Large intestine (tissue), 3 donors: Measurements from ENCODE around the gene ZC3H12A. TPM values are rescaled to one million over a fixed set of nuclear protein-coding genes. Genes with fewer than 3 reads are reported as not detected.

Experiments
- DNase-seq, 2 donors: peaks; one replicate each; pipeline versions ENCODE4 v3.0.0 to v3.0.0-alpha.2; 2013
- H3K27ac ChIP-seq: one replicate; pipeline ENCODE4 v1.5.1; 2013; ENCODE audit warnings: low read length
- H3K27me3 ChIP-seq: 2 replicates; pipeline ENCODE4 v1.6.1; 2013; ENCODE audit warnings: low read length; ENCODE audit not compliant: control insufficient read depth, insufficient read depth
- H3K36me3 ChIP-seq: 2 replicates; pipeline ENCODE4 v1.6.1; 2013; ENCODE audit warnings: low read length; ENCODE audit not compliant: control insufficient read depth, insufficient read depth
- H3K4me1 ChIP-seq: one replicate; pipeline ENCODE4 v1.6.1; 2013; ENCODE audit warnings: low read length; ENCODE audit not compliant: control insufficient read depth, insufficient read depth
- H3K4me3 ChIP-seq: one replicate; pipeline ENCODE4 v1.5.1; 2013; ENCODE audit warnings: low read length
- H3K9me3 ChIP-seq: one replicate; pipeline ENCODE4 v1.6.1; 2013; ENCODE audit warnings: mild to moderate bottlenecking, low read depth, low read length, moderate library complexity; ENCODE audit not compliant: control insufficient read depth
- WGBS: methylation state at CpG from one replicate; pipeline ENCODE4 v1.1.5; 2013; ENCODE audit warnings: low lambda C conversion rate; ENCODE audit not compliant: insufficient coverage; 5-methylcytosine and 5-hydroxymethylcytosine counted together
- polyA plus RNA-seq: library from polyadenylated mRNA; unstranded; fragments of 120-200 nt; gene quantifications from one replicate; pipeline ENCODE4 v1.2.1, GENCODE V29; 2013

ZC3H12A gene
- polyA plus RNA-seq, 1 donor: 25.4 TPM

- no peaks in the 10 kb centered on the region for H3K27me3 ChIP-seq
- H3K9me3 ChIP-seq: no peaks in the 10 kb centered on the region
- peaks cover 11% of the 10 kb centered on the region for H3K36me3 ChIP-seq
- DNase-seq: peak; percentile 82 to 90
- H3K4me3 ChIP-seq: peak overlapping the region; percentile 0
- peaks cover 17% of the 10 kb centered on the region for H3K4me1 ChIP-seq
- no CpG with 5 or more reads among the region's 13 CpGs for WGBS
- H3K27ac ChIP-seq: peak overlapping the region; percentile 78
These were observed 2.8 kb upstream of the ZC3H12A start for GRCh38 chr1:37471345-37472231.

DNA sequence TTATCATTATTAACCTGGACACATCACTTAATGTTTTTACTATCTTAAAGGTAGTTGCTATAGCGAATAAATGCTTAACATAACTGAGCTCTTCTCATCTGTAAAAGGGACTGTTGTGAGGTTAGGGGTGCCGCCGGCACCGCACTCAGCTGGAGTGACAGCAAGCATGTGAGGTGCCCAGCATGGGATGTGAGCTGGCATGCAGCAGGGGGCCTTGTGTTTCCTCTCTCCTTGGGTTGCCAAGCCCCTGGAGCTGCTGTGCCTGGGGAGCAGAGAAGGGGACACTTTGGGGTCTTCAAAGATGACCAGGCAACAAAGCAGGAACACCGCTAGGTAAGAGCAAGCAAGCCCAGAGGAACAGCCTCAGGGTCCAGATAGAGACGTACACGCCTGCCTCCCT, 2.1 kb upstream of the ZC3H12A start:
- Histone ChIP-seq H3K27me3 (no peaks in the 10 kb centered on the region), H3K4me3 (no peak overlapping the region), H3K4me1 (peaks cover 23% of the 10 kb centered on the region), H3K36me3 (peaks cover 16% of the 10 kb centered on the region), H3K27ac (peak overlapping the region; percentile 78), H3K9me3 (no peaks in the 10 kb centered on the region)
- DNase-seq: no peak
- no CpG with 5 or more reads among the region's 7 CpGs for WGBS

DNA sequence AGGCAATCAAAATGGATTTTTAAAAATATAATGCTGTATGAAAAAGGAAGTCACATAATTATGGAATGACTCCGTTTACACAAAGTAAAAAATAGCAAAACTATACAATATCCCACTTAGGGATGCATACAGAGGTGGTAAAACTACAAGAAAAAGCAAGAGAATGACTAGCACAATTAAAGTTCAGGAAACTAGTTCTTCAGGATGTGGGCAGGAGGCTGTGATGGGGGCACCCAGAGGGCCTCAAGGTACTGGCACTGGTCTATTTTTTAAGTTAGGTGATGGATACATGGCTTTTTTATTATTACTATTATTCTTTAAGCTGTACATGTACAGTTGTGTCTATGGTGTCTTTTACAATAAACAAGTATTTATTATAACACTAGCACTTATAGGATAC, 1.4 kb upstream of the ZC3H12A start:
- Histone ChIP-seq H3K4me3 (peak overlapping the region; percentile 81), H3K9me3 (no peaks in the 10 kb centered on the region), H3K27me3 (no peaks in the 10 kb centered on the region), H3K36me3 (peaks cover 20% of the 10 kb centered on the region), H3K27ac (no peak overlapping the region), H3K4me1 (peaks cover 27% of the 10 kb centered on the region)
- no peak for DNase-seq
- 100% methylated on average over 1 of the region's 1 CpG for WGBS

- H3K36me3 ChIP-seq: peaks cover 26% of the 10 kb centered on the region
- H3K27me3 ChIP-seq: no peaks in the 10 kb centered on the region
- H3K4me3 ChIP-seq: peak overlapping the region; percentile 81
- DNase-seq: peak in 1 of 2 donors; percentile 58
- H3K27ac ChIP-seq: peak overlapping the region; percentile 95
- H3K4me1 ChIP-seq: peaks cover 33% of the 10 kb centered on the region
- no peaks in the 10 kb centered on the region for H3K9me3 ChIP-seq
- no CpG with 5 or more reads among the region's 12 CpGs for WGBS
These were observed 842 bp upstream of the ZC3H12A start for GRCh38 chr1:37473431-37474045.

GRCh38 chr1:37474697-37475379, 458 bp downstream of the ZC3H12A start:
- Histone ChIP-seq H3K27me3 (no peaks in the 10 kb centered on the region), H3K4me3 (peak overlapping the region; percentile 91), H3K4me1 (peaks cover 43% of the 10 kb centered on the region), H3K36me3 (peaks cover 31% of the 10 kb centered on the region), H3K27ac (peak overlapping the region; percentile 99), H3K9me3 (no peaks in the 10 kb centered on the region)
- no peak for DNase-seq
- WGBS: no CpG with 5 or more reads among the region's 38 CpGs

DNA sequence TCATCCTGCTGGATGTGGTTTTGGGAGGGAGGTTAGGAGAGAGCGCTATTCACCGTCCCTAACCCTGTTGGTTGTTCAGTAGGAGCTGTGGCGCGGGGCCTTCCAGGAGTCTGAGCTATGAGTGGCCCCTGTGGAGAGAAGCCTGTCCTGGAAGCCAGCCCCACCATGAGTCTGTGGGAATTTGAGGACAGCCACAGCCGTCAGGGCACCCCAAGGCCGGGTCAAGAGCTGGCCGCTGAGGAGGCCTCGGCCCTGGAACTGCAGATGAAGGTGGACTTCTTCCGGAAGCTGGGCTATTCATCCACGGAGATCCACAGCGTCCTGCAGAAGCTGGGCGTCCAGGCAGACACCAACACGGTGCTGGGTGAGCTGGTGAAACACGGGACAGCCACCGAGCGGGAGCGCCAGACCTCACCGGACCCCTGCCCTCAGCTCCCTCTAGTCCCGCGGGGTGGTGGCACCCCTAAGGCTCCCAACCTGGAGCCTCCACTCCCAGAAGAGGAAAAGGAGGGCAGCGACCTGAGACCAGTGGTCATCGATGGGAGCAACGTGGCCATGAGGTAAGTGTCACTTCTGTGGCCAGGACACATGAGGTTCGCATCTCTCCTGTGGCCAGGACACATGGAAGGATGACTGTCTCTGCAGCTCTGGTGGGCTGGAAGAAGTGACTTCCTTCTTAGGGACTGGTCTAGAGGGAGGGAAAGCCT, 1.2 kb downstream of the ZC3H12A start:
- peak overlapping the region; percentile 99 for H3K27ac ChIP-seq
- no peak for DNase-seq

GRCh38 chr1:37476087-37476452, 1.7 kb downstream of the ZC3H12A start:
- peaks cover 53% of the 10 kb centered on the region for H3K4me1 ChIP-seq
- WGBS: no CpG with 5 or more reads among the region's 9 CpGs
- H3K27ac ChIP-seq: peak overlapping the region; percentile 99
- peaks cover 43% of the 10 kb centered on the region for H3K36me3 ChIP-seq
- no peaks in the 10 kb centered on the region for H3K9me3 ChIP-seq
- peak overlapping the region; percentile 91 for H3K4me3 ChIP-seq
- no peak for DNase-seq
- H3K27me3 ChIP-seq: no peaks in the 10 kb centered on the region

More for the DNA sequence above, 1.2 kb downstream of the ZC3H12A start:
- WGBS: 80% methylated on average over 1 of the region's 24 CpGs
- Histone ChIP-seq H3K27me3 (no peaks in the 10 kb centered on the region), H3K4me1 (peaks cover 50% of the 10 kb centered on the region), H3K4me3 (peak overlapping the region; percentile 91), H3K36me3 (peaks cover 38% of the 10 kb centered on the region), H3K9me3 (no peaks in the 10 kb centered on the region)

GRCh38 chr1:37476460-37477197, 2.2 kb downstream of the ZC3H12A start:
- Histone ChIP-seq H3K9me3 (no peaks in the 10 kb centered on the region), H3K27me3 (no peaks in the 10 kb centered on the region), H3K36me3 (peaks cover 49% of the 10 kb centered on the region), H3K4me3 (peak overlapping the region; percentile 91), H3K4me1 (peaks cover 47% of the 10 kb centered on the region), H3K27ac (peak overlapping the region; percentile 99)
- WGBS: no CpG with 5 or more reads among the region's 5 CpGs
- DNase-seq: peak; percentile 80 to 85

GRCh38 chr1:37477198-37477931, 3.0 kb downstream of the ZC3H12A start:
- Histone ChIP-seq H3K36me3 (peaks cover 56% of the 10 kb centered on the region), H3K4me3 (peak overlapping the region; percentile 91)

More at GRCh38 chr1:37477198-37477931, 3.0 kb downstream of the ZC3H12A start:
- H3K27ac ChIP-seq: peak overlapping the region; percentile 99
- WGBS: no CpG with 5 or more reads among the region's 10 CpGs
- H3K4me1 ChIP-seq: peaks cover 40% of the 10 kb centered on the region
- DNase-seq: peak; percentile 81 to 95
- H3K27me3 ChIP-seq: no peaks in the 10 kb centered on the region
- H3K9me3 ChIP-seq: no peaks in the 10 kb centered on the region
